ENCODE data around the gene LRRC45. TPM values are rescaled to one million over a fixed set of nuclear protein-coding genes. Genes with fewer than 3 reads are reported as not detected.
A peak's percentile ranks its signal among the peaks of the same experiment; 100 is the strongest.

Gene LRRC45
- total RNA-seq, 3 donors from 2014 or later (not counting 1 experiment from before 2014, with no cell fraction given) = 15.9 to 21.6 (median 16.8) TPM

DNA sequence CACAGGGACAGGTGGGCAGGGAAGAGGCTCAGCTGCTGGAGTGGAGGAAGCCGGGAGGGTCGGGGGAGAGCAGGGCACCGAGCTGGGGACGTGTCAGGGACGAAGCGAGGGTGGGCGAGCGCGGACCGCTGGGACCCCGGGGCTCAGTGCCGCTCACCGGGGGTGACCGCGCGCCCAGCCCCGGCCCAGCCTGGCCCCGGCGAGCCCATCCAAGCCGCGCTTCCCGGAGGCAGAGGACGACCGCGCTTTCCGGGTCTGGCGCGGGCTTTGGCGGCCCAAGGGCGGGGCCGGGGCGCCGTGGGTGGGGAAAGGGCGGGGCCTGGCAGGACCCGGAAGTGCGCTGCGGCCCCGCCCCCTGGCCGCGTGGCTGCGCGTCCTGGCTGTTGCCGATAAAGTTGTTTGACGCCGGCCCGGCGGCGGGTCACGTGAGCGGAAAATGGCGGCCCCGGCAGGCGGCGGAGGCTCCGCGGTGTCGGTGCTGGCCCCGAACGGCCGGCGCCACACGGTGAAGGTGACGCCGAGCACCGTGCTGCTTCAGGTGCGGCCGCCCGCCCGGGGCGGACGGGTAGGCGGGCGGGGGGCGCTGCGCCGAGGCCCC lies 45.8 kb upstream of the LRRC45 start, which contains the start of gene ASPSCR1:
ASPSCR1 (plus strand) TSS at position 419 of the 598 bp plus-strand sequence; CDS start at position 437, 18 bp downstream.
- H3K4me1 Mint-ChIP-seq = peaks cover 5 to 33% of the 10 kb centered on the region in 2 donors
- WGBS (ENCODE audit: insufficient coverage) = under 1% methylated on average over 76 of the region's 76 CpGs
- DNase-seq (peak; percentile 92 to 95), ATAC-seq (peak; percentile 94 to 98 (median 95))
- H3K9me3 Mint-ChIP-seq = no peaks in the 10 kb centered on the region
- TF ChIP-seq CTCF (IDR thresholded peaks at IDR 0.05) = no peak
- no peaks in the 10 kb centered on the region for H3K36me3 Mint-ChIP-seq
- peak within 1 kb of the TSS; percentile 91 for H3K4me3 Mint-ChIP-seq
- H3K27ac Mint-ChIP-seq = peak within 1 kb of the TSS; percentile 78 to 95
- Histone ChIP-seq H3K9me3 (ENCODE audit: control insufficient read depth, insufficient read depth, low read length) (peaks cover 5% of the 10 kb centered on the region), H3K27ac (ENCODE audit: low read length) (peak within 1 kb of the TSS; percentile 57), H3K36me3 (ENCODE audit: control insufficient read depth, insufficient read depth, low read length) (no peaks in the 10 kb centered on the region), H3K4me3 (ENCODE audit: low read length) (peak within 1 kb of the TSS; percentile 61), H3K4me1 (ENCODE audit: control insufficient read depth, insufficient read depth, low read length) (peaks cover 29% of the 10 kb centered on the region), H3K27me3 (ENCODE audit: control insufficient read depth, insufficient read depth, low read length) (no peaks in the 10 kb centered on the region)
- peaks cover 0 to 5% of the 10 kb centered on the region in 2 donors for H3K27me3 Mint-ChIP-seq (ENCODE audit: low read depth in 2 of 2)
- intact Hi-C loops (cut with micrococcal nuclease) = no loop called here

DNA sequence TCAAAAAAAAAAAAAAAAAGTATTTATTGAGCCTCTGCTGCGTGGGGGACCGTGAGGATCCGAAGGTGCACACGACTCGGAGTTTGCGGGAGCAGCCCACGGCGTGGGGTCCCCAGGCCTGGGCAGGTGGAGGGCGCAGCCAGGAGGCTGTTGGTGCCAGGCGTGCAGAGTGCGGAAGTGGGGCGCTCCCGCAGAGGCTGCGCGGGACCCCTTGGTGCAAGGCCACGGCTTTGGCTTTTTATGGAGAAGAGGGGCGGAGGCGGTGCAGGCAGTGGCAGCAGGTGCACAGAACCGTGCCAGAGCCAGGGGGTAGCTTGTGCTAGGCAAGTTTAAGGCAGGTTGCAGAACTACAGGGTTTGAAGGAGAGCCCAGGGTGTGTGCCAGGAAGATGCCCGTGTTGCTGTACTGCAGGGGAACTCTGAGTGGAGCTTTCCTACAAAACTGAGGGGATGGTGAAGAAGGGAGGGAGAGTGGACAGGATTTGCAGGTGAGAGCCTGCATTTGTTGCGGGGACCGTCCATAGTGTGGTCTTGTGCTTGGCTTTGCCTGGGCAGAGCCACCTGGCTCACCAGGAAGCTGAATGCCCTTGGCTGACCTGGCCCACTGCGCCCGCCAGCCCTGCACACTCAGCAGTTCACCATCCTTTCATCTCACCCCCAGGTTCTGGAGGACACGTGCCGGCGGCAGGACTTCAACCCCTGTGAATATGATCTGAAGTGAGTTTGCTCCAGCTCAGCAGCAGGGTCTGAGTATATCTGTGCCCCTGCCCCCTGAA lies 44.4 kb upstream of the LRRC45 start:
- no peak for TF ChIP-seq CTCF (IDR thresholded peaks at IDR 0.05)
- H3K9me3 ChIP-seq (ENCODE audit: control insufficient read depth, insufficient read depth, low read length) = peaks cover 1% of the 10 kb centered on the region
- peaks cover 29% of the 10 kb centered on the region for H3K4me1 ChIP-seq (ENCODE audit: control insufficient read depth, insufficient read depth, low read length)
- H3K4me3 Mint-ChIP-seq = peak overlapping the region; percentile 64
- no peak overlapping the region for H3K4me3 ChIP-seq (ENCODE audit: low read length)
- H3K27me3 Mint-ChIP-seq (ENCODE audit: low read depth in 2 of 2) = no peaks in the 10 kb centered on the region
- 95% methylated on average over 27 of the region's 27 CpGs for WGBS (ENCODE audit: insufficient coverage)
- no peak for DNase-seq
- no peaks in the 10 kb centered on the region for H3K36me3 Mint-ChIP-seq
- intact Hi-C loops (cut with micrococcal nuclease) = no loop called here
- no peak overlapping the region for H3K27ac ChIP-seq (ENCODE audit: low read length)
- H3K4me1 Mint-ChIP-seq = peaks cover 5 to 33% of the 10 kb centered on the region in 2 donors
- H3K27me3 ChIP-seq (ENCODE audit: control insufficient read depth, insufficient read depth, low read length) = no peaks in the 10 kb centered on the region
- ATAC-seq = no peak
- H3K9me3 Mint-ChIP-seq = no peaks in the 10 kb centered on the region
- no peaks in the 10 kb centered on the region for H3K36me3 ChIP-seq (ENCODE audit: control insufficient read depth, insufficient read depth, low read length)
- peak overlapping the region in 1 of 2 donors; percentile 95 for H3K27ac Mint-ChIP-seq

GRCh38 chr17:81980122-81980521 lies 43.0 kb upstream of the LRRC45 start:
- Mint-ChIP-seq H3K27me3 (ENCODE audit: low read depth in 2 of 2) (no peaks in the 10 kb centered on the region), H3K36me3 (no peaks in the 10 kb centered on the region), H3K4me1 (peaks cover 5 to 36% of the 10 kb centered on the region in 2 donors), H3K4me3 (peak overlapping the region; percentile 56), H3K27ac (no peak overlapping the region), H3K9me3 (no peaks in the 10 kb centered on the region)
- H3K27ac ChIP-seq (ENCODE audit: low read length) = no peak overlapping the region
- no peaks in the 10 kb centered on the region for H3K9me3 ChIP-seq (ENCODE audit: control insufficient read depth, insufficient read depth, low read length)
- peaks cover 11% of the 10 kb centered on the region for H3K36me3 ChIP-seq (ENCODE audit: control insufficient read depth, insufficient read depth, low read length)
- H3K4me3 ChIP-seq (ENCODE audit: low read length) = no peak overlapping the region
- ATAC-seq (no peak), DNase-seq (no peak)
- intact Hi-C loops (cut with micrococcal nuclease) = no loop called here
- no peaks in the 10 kb centered on the region for H3K27me3 ChIP-seq (ENCODE audit: control insufficient read depth, insufficient read depth, low read length)
- WGBS (ENCODE audit: insufficient coverage) = 99% methylated on average over 4 of the region's 4 CpGs
- no peak for TF ChIP-seq CTCF (IDR thresholded peaks at IDR 0.05)
- H3K4me1 ChIP-seq (ENCODE audit: control insufficient read depth, insufficient read depth, low read length) = peaks cover 29% of the 10 kb centered on the region

All from natural killer cell (primary cell).